Upper lobe of left lung (tissue), 6 donors: Measurements from ENCODE around the gene LZTS3. TPM values are rescaled to one million over a fixed set of nuclear protein-coding genes. Genes with fewer than 3 reads are reported as not detected.
A peak's percentile ranks its signal among the peaks of the same experiment; 100 is the strongest.

Experiments used
- ATAC-seq, 2 donors: fragments of 200-7000 bp; cut with Tn5 transposase; one replicate each; pipeline ENCODE4 v1.9.1; 2022; ENCODE audit warnings: mild to moderate bottlenecking in 2 of 2, moderate library complexity in 2 of 2; ENCODE audit not compliant: low FRiP score in 2 of 2
- DNase-seq, 2 donors: peaks; one replicate each; pipeline ENCODE4 v3.0.0-alpha.2; 2019 to 2020
- H3K27ac ChIP-seq, 4 donors: fragments of 200-600 bp; sonication (generic); one replicate each; pipeline ENCODE4 v1.5.1; 2016 to 2019
- H3K27me3 ChIP-seq, 4 donors: fragments of 200-600 bp; sonication (generic); one replicate each; pipeline ENCODE4 v1.5.1; 2017 to 2019
- H3K36me3 ChIP-seq, 4 donors: fragments of 200-600 bp; sonication (generic); one replicate each; pipeline ENCODE4 v1.5.1; 2016 to 2019
- H3K4me1 ChIP-seq, 4 donors: fragments of 200-600 bp; sonication (generic); one replicate each; pipeline ENCODE4 v1.5.1; 2018 to 2019
- H3K4me3 ChIP-seq, 4 donors: fragments of 200-600 bp; sonication (generic); one replicate each; pipeline ENCODE4 v1.5.1; 2017 to 2019; ENCODE audit warnings: mild to moderate bottlenecking in 2 of 4, moderate library complexity in 1 of 4
- H3K9me3 ChIP-seq, 4 donors: fragments of 200-600 bp; sonication (generic); one replicate each; pipeline ENCODE4 v1.5.1; 2018 to 2019
- EP300 ChIP-seq, 4 donors: sonication (generic); formaldehyde crosslinking; IDR thresholded peaks; one replicate each; pipeline ENCODE4 v1.5.1; 2017; ENCODE audit warnings: antibody characterized with exemption in 4 of 4, control low read depth in 2 of 4
- POLR2A ChIP-seq, 4 donors: fragments of 450-650 bp; IDR thresholded peaks; one replicate each; pipeline ENCODE4 v1.5.1; 2016 to 2017; ENCODE audit warnings: antibody characterized with exemption in 4 of 4, mild to moderate bottlenecking in 2 of 4
- POLR2AphosphoS5 ChIP-seq, 2 donors: sonication (generic); formaldehyde crosslinking; IDR thresholded peaks; one replicate each; pipeline ENCODE4 v1.5.1; 2017; ENCODE audit warnings: antibody characterized with exemption in 2 of 2
- WGBS, 2 donors: methylation state at CpG; one replicate each; pipeline ENCODE4 v1.1.5; 2017 to 2018; 5-methylcytosine and 5-hydroxymethylcytosine counted together
- total RNA-seq, 6 donors: library from RNA; depleted of rRNA in 4 of 6; stranded (reverse); fragments of >200 nt in 4 of 6; gene quantifications; one replicate each; pipeline versions ENCODE4 v1.1.0 to v1.2.1, GENCODE V29; 2016 to 2021
- TF ChIP-seq, protein P1 (sequence below), 6 experiments: fragments of 450-650 bp in 4 of 6; fragments of 200-600 bp in 2 of 6; sonication (generic) in 2 of 6; IDR thresholded peaks; one replicate each; pipeline ENCODE4 v1.5.1; 2016 to 2019; ENCODE audit warnings: antibody characterized with exemption in 6 of 6
- donor health status: DM: no; HTN: no; CAD: no; lungs with moderate emphysema.
- donor health status: DM: no; HTN: yes; CAD: no; lungs with severe emphysema.

LZTS3 gene
- total RNA-seq, 6 donors from 2014 or later = 19.1 to 52.2 (median 31.1) TPM

DNA sequence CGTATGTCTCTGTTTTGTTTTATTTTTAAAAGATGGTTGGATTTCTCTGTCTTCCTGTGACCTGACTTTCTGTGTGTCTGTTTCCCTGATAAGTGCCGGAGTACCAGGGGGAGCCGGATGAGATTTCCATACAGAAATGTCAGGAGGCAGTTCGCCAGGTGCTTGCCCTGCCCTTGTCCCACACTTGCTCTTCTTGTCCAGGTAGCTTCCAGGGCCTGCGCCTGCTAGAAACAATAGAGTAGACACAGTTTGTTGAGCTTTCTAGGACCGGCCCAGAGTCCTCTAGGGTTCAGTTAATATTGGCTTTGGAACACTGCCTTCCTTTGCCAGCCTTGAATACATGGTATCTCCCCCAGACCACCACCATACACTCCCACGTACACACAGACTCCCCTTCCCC lies 39.9 kb upstream of the LZTS3 start:
- Histone ChIP-seq H3K27me3 (no peaks in the 10 kb centered on the region), H3K27ac (no peak overlapping the region), H3K4me3 (no peak overlapping the region), H3K36me3 (peaks cover 0 to 37% (median 17%) of the 10 kb centered on the region in 4 donors), H3K4me1 (peaks cover 12 to 23% (median 15%) of the 10 kb centered on the region in 4 donors), H3K9me3 (no peaks in the 10 kb centered on the region)
- DNase-seq = no peak
- no peak for ATAC-seq
- 94 to 98% methylated on average over 7 of the region's 7 CpGs for WGBS, 2 donors
- TF ChIP-seq POLR2AphosphoS5 (IDR thresholded peaks at IDR 0.05) (no peak), EP300 (IDR thresholded peaks at IDR 0.05) (no peak), POLR2A (IDR thresholded peaks at IDR 0.05) (no peak)
- TF ChIP-seq, protein P1, sequence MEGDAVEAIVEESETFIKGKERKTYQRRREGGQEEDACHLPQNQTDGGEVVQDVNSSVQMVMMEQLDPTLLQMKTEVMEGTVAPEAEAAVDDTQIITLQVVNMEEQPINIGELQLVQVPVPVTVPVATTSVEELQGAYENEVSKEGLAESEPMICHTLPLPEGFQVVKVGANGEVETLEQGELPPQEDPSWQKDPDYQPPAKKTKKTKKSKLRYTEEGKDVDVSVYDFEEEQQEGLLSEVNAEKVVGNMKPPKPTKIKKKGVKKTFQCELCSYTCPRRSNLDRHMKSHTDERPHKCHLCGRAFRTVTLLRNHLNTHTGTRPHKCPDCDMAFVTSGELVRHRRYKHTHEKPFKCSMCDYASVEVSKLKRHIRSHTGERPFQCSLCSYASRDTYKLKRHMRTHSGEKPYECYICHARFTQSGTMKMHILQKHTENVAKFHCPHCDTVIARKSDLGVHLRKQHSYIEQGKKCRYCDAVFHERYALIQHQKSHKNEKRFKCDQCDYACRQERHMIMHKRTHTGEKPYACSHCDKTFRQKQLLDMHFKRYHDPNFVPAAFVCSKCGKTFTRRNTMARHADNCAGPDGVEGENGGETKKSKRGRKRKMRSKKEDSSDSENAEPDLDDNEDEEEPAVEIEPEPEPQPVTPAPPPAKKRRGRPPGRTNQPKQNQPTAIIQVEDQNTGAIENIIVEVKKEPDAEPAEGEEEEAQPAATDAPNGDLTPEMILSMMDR (IDR thresholded peaks at IDR 0.05) = no peak

GRCh38 chr20:3210346-3210745 lies 37.0 kb upstream of the LZTS3 start:
- H3K4me3 ChIP-seq = peak overlapping the region; percentile 57 to 83 (median 71)
- TF ChIP-seq, protein P1 (IDR thresholded peaks at IDR 0.05) = no peak
- TF ChIP-seq EP300 (IDR thresholded peaks at IDR 0.05) (no peak), POLR2AphosphoS5 (IDR thresholded peaks at IDR 0.05) (no peak), POLR2A (IDR thresholded peaks at IDR 0.05) (no peak)
- no peak overlapping the region for H3K27ac ChIP-seq
- H3K27me3 ChIP-seq = no peaks in the 10 kb centered on the region
- ATAC-seq (no peak), DNase-seq (no peak)
- H3K9me3 ChIP-seq = no peaks in the 10 kb centered on the region
- peaks cover 12 to 23% (median 14%) of the 10 kb centered on the region in 4 donors for H3K4me1 ChIP-seq
- H3K36me3 ChIP-seq = peaks cover 0 to 19% (median 11%) of the 10 kb centered on the region in 4 donors
- WGBS, 2 donors = 67 to 82% methylated on average over 2 of the region's 2 CpGs

DNA sequence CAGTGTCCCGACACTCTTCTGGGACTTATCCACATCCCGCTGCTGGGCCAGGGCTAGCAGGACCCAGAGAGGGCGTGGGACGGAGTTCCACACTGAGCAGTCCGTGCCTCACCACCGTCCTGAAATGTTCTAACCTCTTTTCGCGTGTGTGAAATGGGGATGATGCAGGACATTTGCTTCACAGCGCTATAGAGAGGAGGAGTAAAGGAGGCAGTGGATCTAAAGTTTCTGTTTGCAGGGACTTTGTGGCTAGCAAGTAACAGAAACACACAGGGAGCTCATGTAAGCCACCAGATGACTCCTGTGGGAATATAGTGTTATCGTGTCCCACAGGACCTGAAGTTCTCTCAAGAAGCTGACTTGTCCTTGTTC lies 36.6 kb upstream of the LZTS3 start:
- Histone ChIP-seq H3K27me3 (no peaks in the 10 kb centered on the region), H3K4me1 (peaks cover 13 to 23% (median 14%) of the 10 kb centered on the region in 4 donors), H3K27ac (peak overlapping the region; percentile 76 to 95 (median 84)), H3K4me3 (peak overlapping the region; percentile 57 to 83 (median 71)), H3K36me3 (peaks cover 0 to 15% (median 10%) of the 10 kb centered on the region in 4 donors), H3K9me3 (no peaks in the 10 kb centered on the region)
- TF ChIP-seq, protein P1 (IDR thresholded peaks at IDR 0.05) = no peak
- 0 to 2% methylated on average over 4 to 10 of the region's 10 CpGs for WGBS, 2 donors
- peak; percentile 38 to 47 for ATAC-seq
- no peak for DNase-seq

DNA sequence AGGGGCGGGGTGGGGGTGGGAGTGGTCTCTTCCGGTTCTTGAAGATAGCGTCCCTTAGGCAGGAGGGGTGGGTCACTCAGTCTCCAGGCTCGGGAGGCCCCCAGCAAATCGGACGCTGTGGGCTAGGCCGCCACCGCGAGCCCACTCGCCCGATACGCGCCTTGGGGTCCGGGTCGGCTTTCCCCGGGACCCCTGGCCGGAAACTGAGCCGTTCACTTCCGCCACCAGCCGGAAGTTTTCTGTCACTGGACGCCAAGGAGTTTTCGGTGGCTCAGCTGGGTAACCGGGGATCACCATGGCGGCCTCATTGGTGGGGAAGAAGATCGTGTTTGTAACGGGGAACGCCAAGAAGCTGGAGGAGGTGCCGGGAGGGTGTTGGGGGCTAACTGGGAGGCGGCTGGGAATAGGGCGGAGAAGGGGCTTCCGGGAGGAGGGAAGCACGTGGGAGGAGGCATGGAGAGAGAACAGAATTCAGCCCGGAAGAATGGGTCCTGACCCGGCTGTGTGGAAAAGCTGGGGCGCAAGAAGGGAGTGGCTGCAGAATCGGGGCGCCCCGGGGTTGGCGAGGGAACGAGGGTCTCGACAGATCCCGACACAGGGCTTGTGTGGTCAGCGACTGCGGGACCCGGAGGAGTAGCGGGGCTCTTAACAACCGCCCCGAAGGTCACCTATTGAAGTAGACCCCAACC lies 36.1 kb upstream of the LZTS3 start, which contains the start of gene ITPA:
ITPA (plus strand) TSS at position 242 of the 689 bp plus-strand sequence; CDS start at position 296, 54 bp downstream.
- TF ChIP-seq POLR2AphosphoS5 (IDR thresholded peaks at IDR 0.05) (peak in 1 of 2 donors; percentile 14), POLR2A (IDR thresholded peaks at IDR 0.05) (no peak)
- H3K27ac ChIP-seq = peak within 1 kb of the TSS; percentile 76 to 95 (median 84)
- no peaks in the 10 kb centered on the region for H3K9me3 ChIP-seq
- H3K27me3 ChIP-seq = no peaks in the 10 kb centered on the region
- peak within 1 kb of the TSS; percentile 57 to 83 (median 71) for H3K4me3 ChIP-seq
- peaks cover 0 to 12% (median 10%) of the 10 kb centered on the region in 4 donors for H3K36me3 ChIP-seq
- 1% methylated on average over 27 to 48 of the region's 48 CpGs for WGBS, 2 donors
- DNase-seq (peak; percentile 46 to 85), ATAC-seq (peak; percentile 46 to 79)
- H3K4me1 ChIP-seq = peaks cover 13 to 28% (median 17%) of the 10 kb centered on the region in 4 donors

DNA sequence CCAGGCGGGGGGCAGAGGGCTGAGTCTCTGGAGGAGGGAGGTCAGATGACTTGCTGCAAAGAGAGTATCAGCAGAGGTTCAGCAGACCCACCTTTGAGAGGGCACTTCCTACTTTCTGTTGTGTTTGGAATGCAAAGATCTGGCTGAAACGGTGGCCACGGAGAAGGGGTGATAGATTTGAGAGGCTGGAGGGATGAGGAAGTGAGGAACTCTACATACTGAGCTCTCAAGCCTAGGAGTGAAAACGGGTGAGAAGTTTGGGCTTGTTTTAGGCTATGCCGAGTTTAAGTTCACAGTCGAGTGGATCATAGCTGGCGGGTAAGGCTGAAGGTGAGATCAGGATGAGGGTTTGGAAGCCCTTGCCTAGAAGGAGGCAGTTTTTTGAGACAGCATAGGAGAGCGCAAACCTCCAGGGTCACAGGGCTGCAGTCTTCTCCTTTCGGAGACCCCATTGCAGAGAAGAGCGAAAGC lies 35.5 kb upstream of the LZTS3 start:
- no peaks in the 10 kb centered on the region for H3K9me3 ChIP-seq
- H3K4me3 ChIP-seq = peak overlapping the region; percentile 57 to 83 (median 71)
- H3K27me3 ChIP-seq = no peaks in the 10 kb centered on the region
- DNase-seq (no peak), ATAC-seq (peak; percentile 2 to 3)
- TF ChIP-seq, protein P1 (IDR thresholded peaks at IDR 0.05) = no peak
- TF ChIP-seq POLR2AphosphoS5 (IDR thresholded peaks at IDR 0.05) = no peak
- peak overlapping the region; percentile 76 to 95 (median 84) for H3K27ac ChIP-seq
- peaks cover 13 to 28% (median 17%) of the 10 kb centered on the region in 4 donors for H3K4me1 ChIP-seq
- peaks cover 0 to 8% (median 7%) of the 10 kb centered on the region in 4 donors for H3K36me3 ChIP-seq
- whole genome bisulfite sequencing, 2 donors = 7 to 9% methylated on average over 9 to 10 of the region's 10 CpGs
